ENCODE measurements around the gene IL10. TPM values are rescaled to one million over a fixed set of nuclear protein-coding genes. Genes with fewer than 3 reads are reported as not detected.

The IL10 gene
- total RNA-seq, 1 donor from 2014 or later: not detected

GRCh38 chr1:206802401-206802800 is 30.1 kb upstream of the IL10 start:
- no peak for DNase-seq (ENCODE audit: low read depth, low spot score)
- Mint-ChIP-seq H3K4me1 (peaks cover 3% of the 10 kb centered on the region), H3K9me3 (no peaks in the 10 kb centered on the region)

GRCh38 chr1:206801467-206801866 is 29.2 kb upstream of the IL10 start:
- Mint-ChIP-seq H3K4me3 (no peak overlapping the region), H3K27ac (ENCODE audit: unreplicated experiment) (no peak overlapping the region), H3K27me3 (ENCODE audit: low read depth) (peaks cover 4% of the 10 kb centered on the region), H3K36me3 (ENCODE audit: low read depth) (no peaks in the 10 kb centered on the region), H3K9me3 (no peaks in the 10 kb centered on the region), H3K4me1 (peaks cover 11% of the 10 kb centered on the region)
- no peak for TF ChIP-seq CTCF (conservative IDR thresholded peaks at IDR 0.05)
- no peak for DNase-seq (ENCODE audit: low read depth, low spot score)

More at GRCh38 chr1:206802401-206802800, 30.1 kb upstream of the IL10 start:
- Mint-ChIP-seq H3K27ac (ENCODE audit: unreplicated experiment) (no peak overlapping the region), H3K27me3 (ENCODE audit: low read depth) (peaks cover 4% of the 10 kb centered on the region), H3K4me3 (no peak overlapping the region), H3K36me3 (ENCODE audit: low read depth) (no peaks in the 10 kb centered on the region)
- no peak for TF ChIP-seq CTCF (conservative IDR thresholded peaks at IDR 0.05)

GRCh38 chr1:206800891-206801290 is 28.6 kb upstream of the IL10 start:
- Mint-ChIP-seq H3K9me3 (no peaks in the 10 kb centered on the region), H3K4me3 (no peak overlapping the region)
- no peak for TF ChIP-seq CTCF (conservative IDR thresholded peaks at IDR 0.05)

GRCh38 chr1:206800411-206800810 is 28.1 kb upstream of the IL10 start:
- Mint-ChIP-seq H3K36me3 (ENCODE audit: low read depth) (no peaks in the 10 kb centered on the region), H3K9me3 (no peaks in the 10 kb centered on the region), H3K27me3 (ENCODE audit: low read depth) (peaks cover 4% of the 10 kb centered on the region), H3K27ac (ENCODE audit: unreplicated experiment) (no peak overlapping the region), H3K4me3 (no peak overlapping the region), H3K4me1 (peaks cover 14% of the 10 kb centered on the region)
- DNase-seq (ENCODE audit: low read depth, low spot score): no peak
- no peak for TF ChIP-seq CTCF (conservative IDR thresholded peaks at IDR 0.05)

More at GRCh38 chr1:206800891-206801290, 28.6 kb upstream of the IL10 start:
- no peak for DNase-seq (ENCODE audit: low read depth, low spot score)
- no peak overlapping the region for H3K27ac Mint-ChIP-seq (ENCODE audit: unreplicated experiment)
- peaks cover 4% of the 10 kb centered on the region for H3K27me3 Mint-ChIP-seq (ENCODE audit: low read depth)
- H3K4me1 Mint-ChIP-seq: peaks cover 14% of the 10 kb centered on the region
- H3K36me3 Mint-ChIP-seq (ENCODE audit: low read depth): no peaks in the 10 kb centered on the region

GRCh38 chr1:206799311-206799710 is 27.0 kb upstream of the IL10 start:
- Mint-ChIP-seq H3K9me3 (no peaks in the 10 kb centered on the region), H3K36me3 (ENCODE audit: low read depth) (no peaks in the 10 kb centered on the region), H3K4me3 (no peak overlapping the region), H3K27me3 (ENCODE audit: low read depth) (peaks cover 2% of the 10 kb centered on the region), H3K27ac (ENCODE audit: unreplicated experiment) (no peak overlapping the region), H3K4me1 (peaks cover 14% of the 10 kb centered on the region)
- no peak for DNase-seq (ENCODE audit: low read depth, low spot score)
- no peak for TF ChIP-seq CTCF (conservative IDR thresholded peaks at IDR 0.05)
